ENCODE results near the gene EMX1. TPM values are rescaled to one million over a fixed set of nuclear protein-coding genes. Genes with fewer than 3 reads are reported as not detected.

The EMX1 gene
- polyA plus RNA-seq, 3 donors, result not detected

DNA sequence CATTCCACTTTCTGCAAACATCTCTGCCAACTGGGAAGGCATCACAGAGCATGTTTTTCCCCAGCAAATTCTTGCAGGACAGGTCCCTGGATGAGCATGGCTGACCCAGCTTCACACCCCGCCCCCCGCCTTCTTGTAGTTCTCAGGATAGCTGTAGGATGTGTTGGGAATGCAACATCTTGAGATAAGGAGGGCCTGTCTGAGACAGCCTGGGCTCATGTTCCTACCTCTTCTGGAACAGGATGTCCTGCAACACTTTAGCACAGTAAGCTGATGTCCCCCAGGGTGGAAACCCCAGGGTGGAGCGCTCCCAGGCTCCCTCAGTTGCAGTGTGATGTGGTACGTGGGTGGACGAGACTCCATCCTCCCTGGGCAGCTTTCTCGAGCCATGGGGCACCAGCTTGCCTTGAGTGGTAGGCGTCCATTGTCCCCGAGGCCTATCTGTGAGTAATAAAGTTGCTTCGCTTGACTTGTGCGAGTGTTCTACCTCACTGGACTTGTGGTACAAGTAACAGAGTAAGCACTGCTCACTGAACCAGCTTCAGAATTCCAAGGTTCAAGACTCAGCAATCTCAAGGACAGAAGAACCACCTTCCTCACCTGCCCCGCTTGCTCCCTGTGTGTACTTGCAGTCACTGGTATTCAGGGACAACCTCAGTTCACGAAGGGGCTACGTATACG is 48.6 kb downstream of the EMX1 start:
- intact Hi-C loops (cut with micrococcal nuclease), result no loop called here
- H3K4me3 ChIP-seq (replicated peaks in 1 of 3; ENCODE audit: low read depth in 2 of 3, low read length in 3 of 3), result no peak overlapping the region
- peaks cover 31 to 89% of the 10 kb centered on the region in 2 donors for H3K36me3 ChIP-seq (replicated peaks in 1 of 2; ENCODE audit: control insufficient read depth in 1 of 2, insufficient read depth in 2 of 2, low read length in 2 of 2)
- H3K9ac ChIP-seq (ENCODE audit: insufficient read depth, low read length, poor library complexity, severe bottlenecking), result no peak overlapping the region
- H3K9me3 Mint-ChIP-seq, result peaks cover 0 to 3% (median 0%) of the 10 kb centered on the region in 7 donors
- DNase-seq, result no peak
- TF ChIP-seq, protein P1, sequence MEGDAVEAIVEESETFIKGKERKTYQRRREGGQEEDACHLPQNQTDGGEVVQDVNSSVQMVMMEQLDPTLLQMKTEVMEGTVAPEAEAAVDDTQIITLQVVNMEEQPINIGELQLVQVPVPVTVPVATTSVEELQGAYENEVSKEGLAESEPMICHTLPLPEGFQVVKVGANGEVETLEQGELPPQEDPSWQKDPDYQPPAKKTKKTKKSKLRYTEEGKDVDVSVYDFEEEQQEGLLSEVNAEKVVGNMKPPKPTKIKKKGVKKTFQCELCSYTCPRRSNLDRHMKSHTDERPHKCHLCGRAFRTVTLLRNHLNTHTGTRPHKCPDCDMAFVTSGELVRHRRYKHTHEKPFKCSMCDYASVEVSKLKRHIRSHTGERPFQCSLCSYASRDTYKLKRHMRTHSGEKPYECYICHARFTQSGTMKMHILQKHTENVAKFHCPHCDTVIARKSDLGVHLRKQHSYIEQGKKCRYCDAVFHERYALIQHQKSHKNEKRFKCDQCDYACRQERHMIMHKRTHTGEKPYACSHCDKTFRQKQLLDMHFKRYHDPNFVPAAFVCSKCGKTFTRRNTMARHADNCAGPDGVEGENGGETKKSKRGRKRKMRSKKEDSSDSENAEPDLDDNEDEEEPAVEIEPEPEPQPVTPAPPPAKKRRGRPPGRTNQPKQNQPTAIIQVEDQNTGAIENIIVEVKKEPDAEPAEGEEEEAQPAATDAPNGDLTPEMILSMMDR (IDR thresholded peaks at IDR 0.05), result no peak
- H3K27me3 Mint-ChIP-seq (ENCODE audit: low read depth in 3 of 3), result peaks cover 0 to 3% (median 0%) of the 10 kb centered on the region in 3 donors
- H3K27ac Mint-ChIP-seq, result no peak overlapping the region
- no peak overlapping the region for H3K4me2 ChIP-seq (replicated peaks; ENCODE audit: extremely low read depth, low read length, poor library complexity, severe bottlenecking)
- no peak overlapping the region for H3K4me3 Mint-ChIP-seq
- no peak overlapping the region for H3K27ac ChIP-seq (ENCODE audit: low read depth in 1 of 2, low read length in 2 of 2)
- peaks cover 60 to 88% of the 10 kb centered on the region in 2 donors for H3K36me3 Mint-ChIP-seq
- no peaks in the 10 kb centered on the region for H3K79me2 ChIP-seq (ENCODE audit: insufficient read depth, low read length)
- no peak overlapping the region for H2AFZ ChIP-seq (ENCODE audit: insufficient read depth, low read depth, low read length, poor library complexity, severe bottlenecking)
- peaks cover 7 to 12% of the 10 kb centered on the region in 2 donors for H3K4me1 ChIP-seq (ENCODE audit: control insufficient read depth in 1 of 2, insufficient read depth in 2 of 2, low read length in 2 of 2)
- peaks cover 13% of the 10 kb centered on the region for H3K4me1 Mint-ChIP-seq
- H3K9me3 ChIP-seq (replicated peaks in 1 of 2; ENCODE audit: control insufficient read depth in 1 of 2, insufficient read depth in 1 of 2, low read length in 2 of 2), result no peaks in the 10 kb centered on the region
- 96% methylated on average over 9 of the region's 14 CpGs for WGBS (ENCODE audit: insufficient coverage)
- H4K20me1 ChIP-seq (ENCODE audit: insufficient read depth, low read length), result no peaks in the 10 kb centered on the region
- H3K27me3 ChIP-seq (ENCODE audit: control insufficient read depth in 2 of 2, insufficient read depth in 2 of 2, low read length in 2 of 2), result no peaks in the 10 kb centered on the region

DNA sequence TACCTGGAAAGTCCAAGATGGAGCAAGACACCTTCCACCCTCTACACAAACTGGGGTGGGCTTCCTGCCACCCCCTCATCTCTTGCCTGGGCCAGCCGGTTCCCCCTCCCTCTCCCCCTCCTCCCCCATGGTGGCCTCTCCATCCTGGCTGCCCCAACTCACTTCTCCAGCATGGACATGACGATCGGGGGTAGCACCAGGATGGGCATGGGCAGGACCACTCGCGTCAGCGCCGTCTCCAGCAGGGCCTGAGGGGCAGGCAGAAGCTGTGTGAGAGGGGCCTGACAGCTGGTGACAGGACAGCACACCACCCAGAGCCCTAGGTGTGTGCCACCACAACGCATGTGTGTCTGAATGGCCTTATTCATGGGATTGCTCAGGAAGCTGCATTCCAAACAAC is 51.0 kb downstream of the EMX1 start:
- Histone ChIP-seq H2AFZ (ENCODE audit: insufficient read depth, low read depth, low read length, poor library complexity, severe bottlenecking) (no peak overlapping the region), H3K9me3 (replicated peaks in 1 of 2; ENCODE audit: control insufficient read depth in 1 of 2, insufficient read depth in 1 of 2, low read length in 2 of 2) (no peaks in the 10 kb centered on the region), H3K27ac (ENCODE audit: low read depth in 1 of 2, low read length in 2 of 2) (no peak overlapping the region), H3K4me2 (replicated peaks; ENCODE audit: extremely low read depth, low read length, poor library complexity, severe bottlenecking) (no peak overlapping the region), H3K4me3 (replicated peaks in 1 of 3; ENCODE audit: low read depth in 2 of 3, low read length in 3 of 3) (no peak overlapping the region), H4K20me1 (ENCODE audit: insufficient read depth, low read length) (peaks cover 6% of the 10 kb centered on the region), H3K9ac (ENCODE audit: insufficient read depth, low read length, poor library complexity, severe bottlenecking) (no peak overlapping the region), H3K27me3 (ENCODE audit: control insufficient read depth in 2 of 2, insufficient read depth in 2 of 2, low read length in 2 of 2) (no peaks in the 10 kb centered on the region), H3K4me1 (ENCODE audit: control insufficient read depth in 1 of 2, insufficient read depth in 2 of 2, low read length in 2 of 2) (no peaks in the 10 kb centered on the region), H3K79me2 (ENCODE audit: insufficient read depth, low read length) (no peaks in the 10 kb centered on the region), H3K36me3 (replicated peaks in 1 of 2; ENCODE audit: control insufficient read depth in 1 of 2, insufficient read depth in 2 of 2, low read length in 2 of 2) (peaks cover 38 to 90% of the 10 kb centered on the region in 2 donors)
- intact Hi-C loops (cut with micrococcal nuclease), result no loop called here
- Mint-ChIP-seq H3K4me3 (no peak overlapping the region), H3K36me3 (peaks cover 66 to 94% of the 10 kb centered on the region in 2 donors), H3K9me3 (peaks cover 0 to 1% (median 0%) of the 10 kb centered on the region in 7 donors), H3K27me3 (ENCODE audit: low read depth in 3 of 3) (no peaks in the 10 kb centered on the region), H3K4me1 (no peaks in the 10 kb centered on the region), H3K27ac (no peak overlapping the region)
- WGBS (ENCODE audit: insufficient coverage), result 90% methylated on average over 2 of the region's 8 CpGs
- no peak for DNase-seq
- TF ChIP-seq, protein P1 (IDR thresholded peaks at IDR 0.05), result no peak

Measured in CD14-positive monocyte (primary cell).